Liver (tissue), 9 donors: ENCODE data around the gene SLC6A11. TPM values are rescaled to one million over a fixed set of nuclear protein-coding genes. Genes with fewer than 3 reads are reported as not detected.

Experiments used
- DNase-seq: peaks from one replicate; pipeline ENCODE4 v3.0.0-alpha.2; 2017; ENCODE audit warnings: low spot score
- H3K27ac ChIP-seq, 2 donors: one replicate each; pipeline ENCODE4 v1.7.0; 2013; ENCODE audit warnings: inconsistent platforms in 2 of 2, low read length in 2 of 2, control low read depth in 1 of 2, low read depth in 1 of 2, mild to moderate bottlenecking in 1 of 2
- H3K27me3 ChIP-seq, 4 donors: one replicate each; pipeline versions ENCODE4 v1.6.1 to v1.7.0; 2013; ENCODE audit warnings: low read length in 3 of 4, inconsistent platforms in 1 of 4, mild to moderate bottlenecking in 1 of 4, moderate library complexity in 1 of 4; ENCODE audit not compliant: control insufficient read depth in 4 of 4, insufficient read depth in 4 of 4
- H3K36me3 ChIP-seq, 4 donors: one replicate each; pipeline versions ENCODE4 v1.6.1 to v1.7.0; 2013; ENCODE audit warnings: low read length in 3 of 4, mild to moderate bottlenecking in 3 of 4, low read depth in 1 of 4, moderate library complexity in 1 of 4; ENCODE audit not compliant: control insufficient read depth in 4 of 4, insufficient read depth in 3 of 4
- H3K4me1 ChIP-seq, 4 donors: one replicate each; pipeline versions ENCODE4 v1.6.1 to v1.7.0; 2013; ENCODE audit warnings: low read length in 3 of 4, mild to moderate bottlenecking in 3 of 4, moderate library complexity in 1 of 4; ENCODE audit not compliant: control insufficient read depth in 4 of 4, insufficient read depth in 4 of 4
- H3K4me3 ChIP-seq, 3 donors: one replicate each; pipeline versions ENCODE4 v1.6.1 to v1.7.0; 2013; ENCODE audit warnings: low read length in 3 of 3, control low read depth in 1 of 3, low read depth in 1 of 3, mild to moderate bottlenecking in 1 of 3
- H3K9ac ChIP-seq, 2 donors: one replicate each; pipeline ENCODE4 v1.7.0; 2013; ENCODE audit warnings: low read length in 2 of 2, mild to moderate bottlenecking in 2 of 2, moderate library complexity in 2 of 2, control low read depth in 1 of 2, low read depth in 1 of 2
- H3K9me3 ChIP-seq, 4 donors: one replicate each; pipeline versions ENCODE4 v1.6.1 to v1.7.0; 2013; ENCODE audit warnings: low read length in 3 of 4; ENCODE audit not compliant: control insufficient read depth in 4 of 4
- ATF3 ChIP-seq: IDR thresholded peaks from 2 replicates; pipeline ENCODE4 v1.6.1; 2016; ENCODE audit warnings: antibody characterized with exemption
- CTCF ChIP-seq: fragments of 150-350 bp; IDR thresholded peaks from 2 replicates; pipeline ENCODE4 v1.5.1; 2017; ENCODE audit warnings: improper control_type of control experiment, low read depth, low read length; ENCODE audit not compliant: missing input control
- EGR1 ChIP-seq, 2 donors: IDR thresholded peaks; 2 replicates each; pipeline ENCODE4 v1.6.1; 2016 to 2018; ENCODE audit warnings: antibody characterized with exemption in 2 of 2, low read depth in 2 of 2
- FOXA2 ChIP-seq: IDR thresholded peaks from 2 replicates; pipeline ENCODE4 v1.6.1; 2016; ENCODE audit warnings: antibody characterized with exemption
- GABPA ChIP-seq, 2 donors: IDR thresholded peaks in 1 of 2; conservative IDR thresholded peaks in 1 of 2; 2 replicates each; pipeline ENCODE4 v1.6.1; 2016; ENCODE audit warnings: antibody characterized with exemption in 2 of 2, mild to moderate bottlenecking in 1 of 2, moderate library complexity in 1 of 2
- HNF4A ChIP-seq, 2 donors: conservative IDR thresholded peaks; 2 replicates each; pipeline ENCODE4 v1.6.1; 2016; ENCODE audit warnings: antibody characterized with exemption in 2 of 2, mild to moderate bottlenecking in 2 of 2
- HNF4G ChIP-seq: IDR thresholded peaks from 2 replicates; pipeline ENCODE4 v1.6.1; 2016; ENCODE audit warnings: antibody characterized with exemption
- JUND ChIP-seq, 2 donors: IDR thresholded peaks; 2 replicates each; pipeline ENCODE4 v1.6.1; 2016; ENCODE audit warnings: antibody characterized with exemption in 2 of 2
- MAX ChIP-seq: IDR thresholded peaks from 2 replicates; pipeline ENCODE4 v1.6.1; 2016; ENCODE audit warnings: antibody characterized with exemption
- NR2F2 ChIP-seq: IDR thresholded peaks from 2 replicates; pipeline ENCODE4 v1.6.1; 2016; ENCODE audit warnings: antibody characterized with exemption
- RAD21 ChIP-seq, 2 donors: IDR thresholded peaks; 2 replicates each; pipeline ENCODE4 v1.6.1; 2016; ENCODE audit warnings: antibody characterized with exemption in 2 of 2, mild to moderate bottlenecking in 2 of 2
- RXRA ChIP-seq, 2 donors: IDR thresholded peaks; 2 replicates each; pipeline ENCODE4 v1.6.1; 2017 to 2018; ENCODE audit warnings: antibody characterized with exemption in 2 of 2, mild to moderate bottlenecking in 1 of 2
- SP1 ChIP-seq: IDR thresholded peaks from 2 replicates; pipeline ENCODE4 v1.6.1; 2018; ENCODE audit warnings: antibody characterized with exemption, mild to moderate bottlenecking
- TAF1 ChIP-seq: conservative IDR thresholded peaks from 2 replicates; pipeline ENCODE4 v1.6.1; 2016; ENCODE audit warnings: antibody characterized with exemption, mild to moderate bottlenecking
- YY1 ChIP-seq: IDR thresholded peaks from 2 replicates; pipeline ENCODE4 v1.6.1; 2016; ENCODE audit warnings: antibody characterized with exemption, mild to moderate bottlenecking
- WGBS: extraction: QIAGEN DNeasy Blood & Tissue Kit; methylation state at CpG from one replicate; pipeline ENCODE4 v1.1.7; 2013; 5-methylcytosine and 5-hydroxymethylcytosine counted together
- polyA plus RNA-seq, 2 donors: library from polyadenylated mRNA; stranded (reverse) in 1 of 2; unstranded in 1 of 2; fragments of 200-250 nt in 1 of 2; fragments of >200 nt in 1 of 2; fragmentation: Nextera tagmentation in 1 of 2; extraction: Ambion mirVana in 1 of 2; gene quantifications; one replicate each; pipeline versions ENCODE4 v1.2.1 to v1.2.3, GENCODE V29; 2013 to 2015
- total RNA-seq, 2 donors: library from RNA; depleted of rRNA; stranded (reverse); fragments of >200 nt; gene quantifications; one replicate each; pipeline ENCODE4 v1.2.3, GENCODE V29; 2014
- donor health status: healthy.
- donor health status: healthy.
- donor health status: healthy.
- donor health status: healthy.
- donor health status: healthy.

Gene SLC6A11
- total and polyA plus RNA-seq, 4 donors = under 0.01 to 7.1 (median 0.01) TPM; not detected in 1

- H3K4me3 ChIP-seq = no peak overlapping the region
- no peak overlapping the region for H3K9ac ChIP-seq
- 80% methylated on average over 7 of the region's 7 CpGs for WGBS
- H3K4me1 ChIP-seq = peaks cover 0 to 6% (median 2%) of the 10 kb centered on the region in 4 donors
- TF ChIP-seq TAF1 (no peak), GABPA (IDR thresholded peaks at IDR 0.05 in 1 of 2, conservative IDR thresholded peaks at IDR 0.05 in 1 of 2) (no peak), EGR1 (IDR thresholded peaks at IDR 0.05; ENCODE audit: low read depth in 2 of 2) (no peak), RAD21 (IDR thresholded peaks at IDR 0.05) (no peak), HNF4A (conservative IDR thresholded peaks at IDR 0.05) (no peak)
- DNase-seq = no peak
- H3K9me3 ChIP-seq = no peaks in the 10 kb centered on the region
- no peak overlapping the region for H3K27ac ChIP-seq
- no peaks in the 10 kb centered on the region for H3K36me3 ChIP-seq
- peaks cover 0 to 10% (median 3%) of the 10 kb centered on the region in 4 donors for H3K27me3 ChIP-seq
Observed at GRCh38 chr3:10814623-10815022, 1.4 kb upstream of the SLC6A11 start.

- 83% methylated on average over 10 of the region's 10 CpGs for WGBS
- Histone ChIP-seq H3K27me3 (peaks cover 0 to 10% (median 3%) of the 10 kb centered on the region in 4 donors), H3K27ac (no peak overlapping the region), H3K9me3 (no peaks in the 10 kb centered on the region), H3K9ac (no peak overlapping the region), H3K36me3 (no peaks in the 10 kb centered on the region), H3K4me3 (peak overlapping the region in 1 of 3 donors; percentile 12), H3K4me1 (peaks cover 0 to 6% (median 2%) of the 10 kb centered on the region in 4 donors)
- DNase-seq = no peak
- TF ChIP-seq MAX (no peak), HNF4G (no peak), JUND (IDR thresholded peaks at IDR 0.05) (no peak), CTCF (no peak), ATF3 (no peak), EGR1 (IDR thresholded peaks at IDR 0.05; ENCODE audit: low read depth in 2 of 2) (no peak), SP1 (no peak), RXRA (IDR thresholded peaks at IDR 0.05) (no peak), NR2F2 (no peak), GABPA (IDR thresholded peaks at IDR 0.05 in 1 of 2, conservative IDR thresholded peaks at IDR 0.05 in 1 of 2) (no peak), TAF1 (no peak), RAD21 (IDR thresholded peaks at IDR 0.05) (no peak), FOXA2 (no peak)
Observed at GRCh38 chr3:10815487-10815886, 541 bp upstream of the SLC6A11 start.

- DNase-seq = no peak
- no peak for TF ChIP-seq GABPA (IDR thresholded peaks at IDR 0.05 in 1 of 2, conservative IDR thresholded peaks at IDR 0.05 in 1 of 2)
- no peak for TF ChIP-seq YY1
- Histone ChIP-seq H3K9me3 (no peaks in the 10 kb centered on the region), H3K4me3 (no peak overlapping the region), H3K36me3 (no peaks in the 10 kb centered on the region), H3K9ac (no peak overlapping the region), H3K27me3 (peaks cover 0 to 10% (median 3%) of the 10 kb centered on the region in 4 donors), H3K4me1 (peaks cover 0 to 6% (median 2%) of the 10 kb centered on the region in 4 donors), H3K27ac (no peak overlapping the region)
- 79% methylated on average over 10 of the region's 10 CpGs for WGBS
Observed at GRCh38 chr3:10816863-10817253, 830 bp downstream of the SLC6A11 start.
